HG02571 (cell line): Measurements from ENCODE around the gene SPATA9.

Source experiments
- ATAC-seq: cut with Tn5 transposase; IDR thresholded peaks from one replicate; pipeline ENCODE4 v1.9.1; 2021; ENCODE audit warnings: mild to moderate bottlenecking, moderate library complexity; ENCODE audit not compliant: unreplicated experiment

SPATA9 gene, protein sequence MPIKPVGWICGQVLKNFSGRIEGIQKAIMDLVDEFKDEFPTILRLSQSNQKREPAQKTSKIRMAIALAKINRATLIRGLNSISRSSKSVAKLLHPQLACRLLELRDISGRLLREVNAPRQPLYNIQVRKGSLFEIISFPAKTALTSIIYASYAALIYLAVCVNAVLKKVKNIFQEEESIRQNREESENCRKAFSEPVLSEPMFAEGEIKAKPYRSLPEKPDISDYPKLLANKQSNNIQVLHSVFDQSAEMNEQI

GRCh38 chr5:95682891-95683290 lies at the start of gene SPATA9:
TSS of gene SPATA9 (minus strand) at chr5:95682991. CDS start at chr5:95682854, 137 bp downstream.
- no peak for ATAC-seq

GRCh38 chr5:95731571-95732554 lies 49.1 kb upstream of the SPATA9 start:
- peak; percentile 19 for ATAC-seq

DNA sequence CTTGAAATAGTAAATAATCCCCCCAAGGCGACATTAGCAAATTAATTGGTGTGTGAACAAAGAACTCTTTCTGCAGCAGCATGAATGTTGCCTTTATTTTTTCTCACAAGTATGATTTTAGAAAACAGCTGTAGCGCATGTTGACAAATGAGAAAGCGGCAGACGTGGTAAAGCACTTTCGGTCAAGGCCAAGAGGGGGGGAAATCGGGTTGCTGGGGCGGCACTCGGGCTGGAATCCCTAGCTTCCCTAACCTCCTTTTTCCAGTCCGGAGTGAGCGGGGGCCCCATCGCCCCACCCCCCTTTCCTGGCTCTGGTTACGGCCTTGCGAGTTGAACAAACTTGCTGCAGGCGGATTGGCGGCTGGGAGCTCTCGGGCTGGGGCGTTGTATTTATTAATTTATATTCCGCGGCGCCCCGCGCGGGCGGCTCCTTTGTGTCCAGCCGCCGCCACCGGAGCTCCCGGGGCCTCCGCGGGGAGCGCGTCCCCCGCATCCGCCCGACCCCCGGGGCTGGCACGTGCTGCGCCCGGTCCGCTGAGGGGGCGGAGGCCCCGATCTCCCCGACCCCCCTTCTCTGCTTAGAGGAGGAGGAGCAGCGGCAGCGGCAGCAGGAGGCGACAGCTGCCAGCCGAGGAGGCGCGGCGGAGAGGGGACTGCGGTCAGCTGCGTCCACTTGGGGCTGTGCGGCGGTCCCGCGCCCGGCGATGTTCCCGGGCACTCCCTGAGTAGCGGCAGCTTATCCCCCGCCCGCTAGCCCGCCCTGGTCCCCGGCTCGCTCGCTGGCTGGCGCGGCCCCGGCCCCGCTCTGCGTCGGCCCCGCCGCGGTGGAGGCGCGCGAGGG lies 48.2 kb upstream of the SPATA9 start, which contains the start of gene RHOBTB3:
TSS of gene RHOBTB3 (plus strand) at position 607 of the 841 bp plus-strand sequence. CDS start 347 bp downstream, outside the sequence.
- ATAC-seq: peak; percentile 46

DNA sequence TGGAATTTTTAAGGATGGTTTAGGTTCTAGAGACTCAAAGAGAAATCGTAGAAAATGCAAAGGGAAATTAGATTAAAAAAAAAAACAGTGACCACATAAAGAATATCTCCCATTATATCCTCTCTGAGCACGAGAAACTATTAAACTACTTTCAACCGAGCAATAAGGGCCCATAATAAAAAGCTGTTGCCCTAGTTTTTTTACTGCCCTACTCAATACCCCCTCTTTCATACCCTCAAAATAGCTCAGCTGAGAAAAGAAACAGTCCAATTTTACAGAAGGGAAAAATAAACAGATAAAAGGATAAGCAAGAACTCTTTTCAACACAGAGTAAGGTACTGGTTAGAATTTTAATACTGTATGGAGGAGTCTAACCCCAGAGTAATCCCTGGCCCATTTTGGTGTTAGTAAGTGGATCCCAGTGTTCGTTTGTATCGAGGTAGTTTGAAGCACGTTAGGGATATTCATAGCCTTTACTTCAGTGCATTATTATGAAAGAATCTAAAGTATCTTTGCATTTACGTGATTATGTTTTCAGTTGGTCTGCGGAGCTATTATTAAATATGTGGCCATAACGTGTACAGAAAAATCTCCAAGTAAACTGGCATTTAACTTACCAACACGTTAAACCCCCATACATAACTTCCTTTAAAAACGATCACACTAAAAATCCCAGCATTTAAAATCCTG lies 47.4 kb upstream of the SPATA9 start:
- ATAC-seq: no peak

GRCh38 chr5:95729115-95730010 lies 46.6 kb upstream of the SPATA9 start:
- ATAC-seq: no peak

DNA sequence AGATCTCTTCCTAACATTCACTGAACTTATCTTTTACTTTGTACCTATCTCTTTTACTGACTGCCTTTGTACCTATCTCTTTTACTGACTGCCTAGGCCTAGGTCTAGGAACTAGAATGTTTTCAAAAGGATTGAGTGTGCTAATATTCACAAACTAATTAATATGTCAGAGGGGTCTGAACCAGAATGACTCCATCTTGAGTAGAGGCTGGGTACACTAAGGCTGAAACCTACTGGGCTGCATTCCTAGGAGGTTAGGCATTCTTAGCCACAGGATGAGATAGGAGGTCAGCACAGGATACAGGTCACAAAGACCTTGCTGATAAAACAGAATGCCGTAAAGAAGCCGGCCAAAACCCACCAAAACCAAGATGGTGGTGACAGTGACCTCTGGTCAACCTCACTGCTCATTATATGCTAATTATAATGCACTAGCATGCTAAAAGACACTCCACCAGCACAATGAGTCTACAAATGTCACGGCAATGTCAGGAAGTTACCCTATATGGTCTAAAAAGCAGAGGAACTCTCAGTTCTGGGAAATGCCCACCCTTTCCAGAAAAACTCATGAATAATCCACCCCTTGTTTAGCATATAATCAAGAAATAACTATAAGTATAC lies 45.8 kb upstream of the SPATA9 start:
- no peak for ATAC-seq

- ATAC-seq: no peak
These were observed 45.0 kb upstream of the SPATA9 start for GRCh38 chr5:95727764-95728191.

DNA sequence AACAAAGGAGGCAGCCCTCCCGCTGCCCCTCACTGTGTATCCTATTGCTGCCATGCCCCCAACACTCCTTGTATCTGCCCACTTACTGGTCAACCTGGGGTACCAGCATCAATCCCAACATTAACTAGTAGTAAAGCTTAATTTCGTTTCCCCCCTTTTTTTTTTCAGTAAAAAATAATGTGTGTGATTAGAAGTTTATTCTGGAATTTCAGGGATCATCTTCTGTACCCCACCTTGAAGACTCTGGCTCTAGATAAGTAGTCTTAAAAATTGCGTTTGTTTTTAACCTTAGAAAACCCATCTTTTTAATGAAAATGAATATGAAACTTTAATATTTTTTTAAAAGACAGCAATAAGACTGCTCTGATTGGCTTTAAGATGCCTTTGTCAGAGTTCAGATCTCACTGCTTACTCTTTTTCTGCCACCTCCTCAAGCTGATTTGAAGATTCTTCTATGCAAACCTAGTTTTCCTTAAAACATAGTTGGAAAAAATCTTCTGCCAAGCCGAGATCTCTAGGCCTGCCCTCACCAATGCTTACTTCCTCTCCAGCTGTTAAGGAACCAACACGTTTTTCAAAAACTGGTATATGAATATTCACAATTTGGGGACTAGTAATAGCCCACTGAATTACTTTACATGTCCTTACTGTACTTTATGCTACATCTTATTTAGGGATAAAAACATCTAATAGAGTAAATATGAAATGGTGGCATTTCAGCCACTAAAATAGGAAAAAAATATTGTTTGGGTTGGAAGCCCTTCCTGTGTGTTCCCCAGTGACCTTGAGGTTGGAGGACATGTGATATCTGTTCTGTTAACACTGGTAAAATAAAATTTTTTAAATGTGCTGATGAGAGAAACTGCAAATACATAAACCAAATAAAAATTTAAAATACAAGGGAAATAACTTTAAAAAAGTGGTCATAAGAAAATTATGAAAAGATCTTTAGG lies 44.3 kb upstream of the SPATA9 start:
- ATAC-seq: no peak

- ATAC-seq: no peak
These were observed 43.4 kb upstream of the SPATA9 start for GRCh38 chr5:95725937-95726810.

DNA sequence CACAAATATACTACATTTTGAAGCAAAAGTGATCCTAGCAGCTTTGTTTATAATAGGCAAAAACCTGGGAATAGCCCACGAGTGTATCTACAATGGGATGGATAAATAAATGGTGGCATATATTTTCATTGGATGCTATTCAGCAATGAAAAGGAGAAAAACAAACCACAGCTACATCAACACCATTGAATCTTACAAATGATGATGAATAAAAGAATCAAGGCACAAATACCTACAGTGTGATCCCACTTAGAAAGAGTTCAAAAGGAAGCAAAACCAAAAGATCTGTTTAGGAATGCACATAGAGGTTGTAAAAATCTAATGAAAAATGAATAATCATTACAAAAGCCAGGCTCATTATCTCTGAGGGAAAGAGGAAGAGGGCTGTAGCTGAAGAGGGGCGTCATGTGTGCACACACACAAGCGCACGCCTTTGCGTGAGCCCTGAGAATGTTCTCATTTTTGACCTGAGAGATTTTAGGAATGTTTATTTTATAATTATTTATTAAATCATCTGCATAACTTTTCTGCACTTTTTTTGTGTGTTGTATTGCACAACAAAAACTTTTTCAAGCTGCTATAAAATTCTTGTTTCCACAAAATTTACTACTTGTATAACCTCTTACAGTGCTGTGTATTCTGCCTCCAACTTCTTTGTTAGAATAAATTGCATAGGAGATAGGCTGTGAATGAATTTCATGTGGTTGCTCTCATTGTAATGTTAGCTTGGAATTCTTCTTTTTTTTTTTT lies 42.5 kb upstream of the SPATA9 start:
- ATAC-seq: no peak

DNA sequence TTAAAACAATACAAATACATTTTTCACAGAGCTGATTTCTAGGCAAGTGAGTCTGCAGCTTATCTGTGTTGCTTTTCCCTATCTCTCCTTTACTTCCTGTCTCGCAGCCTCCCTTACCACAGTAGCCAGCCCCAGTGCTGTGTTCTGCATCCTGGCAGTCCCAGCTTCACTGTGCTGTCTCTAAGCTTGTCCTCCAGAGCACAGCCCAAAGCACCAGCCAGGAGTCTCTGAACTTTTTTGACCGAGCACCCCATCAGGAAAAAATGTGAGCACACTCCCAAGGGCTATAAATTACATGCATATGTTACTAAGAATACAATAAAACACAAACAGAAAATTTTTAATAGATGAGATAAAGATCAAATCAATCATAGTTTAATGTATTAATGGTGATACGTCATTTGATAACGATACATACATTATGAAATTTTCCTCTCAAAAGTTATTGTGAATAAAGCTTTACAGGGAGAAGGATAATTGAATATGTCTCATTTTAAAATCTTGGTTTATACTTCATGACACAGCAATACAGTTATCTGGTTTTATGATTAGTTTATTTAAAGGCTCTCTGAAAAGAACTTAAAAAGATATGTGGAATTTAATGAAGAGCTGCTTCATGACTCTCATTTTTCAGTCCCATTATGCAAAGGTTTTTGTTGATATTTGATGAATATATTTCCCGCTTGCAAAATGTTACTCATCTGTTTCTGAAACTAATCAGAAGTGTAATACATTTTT lies 41.0 kb upstream of the SPATA9 start:
- no peak for ATAC-seq

DNA sequence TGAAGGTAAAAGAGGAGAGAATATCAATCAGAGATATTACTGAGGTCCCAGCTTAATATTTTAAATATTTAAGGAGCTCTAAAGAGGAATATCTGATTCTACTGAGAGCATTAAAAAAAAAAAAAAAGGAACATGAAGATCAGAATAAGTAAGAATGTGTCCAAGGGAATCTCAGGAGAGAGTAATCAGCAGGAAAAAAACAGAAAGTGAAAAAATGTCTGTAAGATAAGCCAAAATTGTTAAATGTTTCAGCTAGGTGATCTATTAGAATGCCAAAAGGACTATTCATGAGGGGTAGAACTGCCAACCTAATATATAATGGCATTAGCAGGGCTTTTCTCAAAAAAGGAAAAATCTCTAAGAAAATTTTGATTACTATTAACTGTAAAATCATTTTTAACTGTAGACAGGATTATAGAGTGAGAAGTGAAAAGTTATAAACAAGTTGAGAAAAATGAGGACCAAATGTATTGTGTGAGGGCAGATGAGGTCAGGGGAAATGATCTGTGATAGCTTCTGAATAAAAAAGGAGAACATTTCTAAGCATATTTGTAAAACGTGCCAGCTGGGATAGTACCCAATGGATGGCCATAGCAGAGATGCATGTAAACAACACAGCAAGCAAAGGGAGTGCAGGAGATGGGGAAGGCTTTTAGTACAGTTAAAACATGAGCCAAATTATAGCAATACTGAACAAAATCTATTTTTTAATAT lies 38.9 kb upstream of the SPATA9 start:
- no peak for ATAC-seq

DNA sequence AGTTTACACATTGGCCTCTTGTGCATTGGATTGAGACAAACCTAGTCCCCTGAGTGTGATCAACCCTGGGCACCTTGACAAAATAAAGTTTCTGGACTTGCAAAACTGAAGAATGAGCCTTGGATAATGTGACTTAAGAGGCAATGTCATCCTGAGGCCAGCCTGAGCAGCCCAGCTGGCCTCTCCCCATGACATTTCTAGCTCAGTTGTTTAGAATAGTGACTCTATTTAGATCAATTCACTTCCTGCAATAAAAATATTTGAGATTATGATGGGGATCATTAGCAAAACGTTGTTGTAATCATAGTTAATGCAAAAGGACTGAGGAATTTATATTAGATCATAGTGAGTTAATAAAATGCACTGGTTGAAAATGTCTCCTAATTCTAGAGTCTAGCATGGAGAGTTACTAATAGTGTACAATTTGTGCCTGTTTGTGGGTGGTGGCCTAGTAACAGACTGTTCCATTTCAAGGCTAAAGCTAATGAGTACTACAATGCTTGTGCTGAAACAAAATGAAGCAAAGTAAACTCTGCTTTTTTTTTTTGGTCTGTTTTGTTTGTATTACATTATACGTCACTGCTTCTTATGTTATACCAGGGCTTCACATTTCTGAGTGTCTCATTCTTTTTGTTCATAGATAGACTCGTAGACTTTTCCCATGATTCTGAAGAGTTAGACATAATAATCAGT lies 37.4 kb upstream of the SPATA9 start:
- no peak for ATAC-seq

- no peak for ATAC-seq
These were observed 35.9 kb upstream of the SPATA9 start for GRCh38 chr5:95718738-95719137.
